GM12874 (cell line): Measurements from ENCODE around the gene PDE6B.

Experiments
- CTCF ChIP-seq: IDR thresholded peaks from 2 replicates; pipeline ENCODE4 v1.5.1; 2011; ENCODE audit warnings: low read depth, mild to moderate bottlenecking, control low read depth, low read length, moderate library complexity; ENCODE audit not compliant: insufficient read depth

Gene PDE6B

DNA sequence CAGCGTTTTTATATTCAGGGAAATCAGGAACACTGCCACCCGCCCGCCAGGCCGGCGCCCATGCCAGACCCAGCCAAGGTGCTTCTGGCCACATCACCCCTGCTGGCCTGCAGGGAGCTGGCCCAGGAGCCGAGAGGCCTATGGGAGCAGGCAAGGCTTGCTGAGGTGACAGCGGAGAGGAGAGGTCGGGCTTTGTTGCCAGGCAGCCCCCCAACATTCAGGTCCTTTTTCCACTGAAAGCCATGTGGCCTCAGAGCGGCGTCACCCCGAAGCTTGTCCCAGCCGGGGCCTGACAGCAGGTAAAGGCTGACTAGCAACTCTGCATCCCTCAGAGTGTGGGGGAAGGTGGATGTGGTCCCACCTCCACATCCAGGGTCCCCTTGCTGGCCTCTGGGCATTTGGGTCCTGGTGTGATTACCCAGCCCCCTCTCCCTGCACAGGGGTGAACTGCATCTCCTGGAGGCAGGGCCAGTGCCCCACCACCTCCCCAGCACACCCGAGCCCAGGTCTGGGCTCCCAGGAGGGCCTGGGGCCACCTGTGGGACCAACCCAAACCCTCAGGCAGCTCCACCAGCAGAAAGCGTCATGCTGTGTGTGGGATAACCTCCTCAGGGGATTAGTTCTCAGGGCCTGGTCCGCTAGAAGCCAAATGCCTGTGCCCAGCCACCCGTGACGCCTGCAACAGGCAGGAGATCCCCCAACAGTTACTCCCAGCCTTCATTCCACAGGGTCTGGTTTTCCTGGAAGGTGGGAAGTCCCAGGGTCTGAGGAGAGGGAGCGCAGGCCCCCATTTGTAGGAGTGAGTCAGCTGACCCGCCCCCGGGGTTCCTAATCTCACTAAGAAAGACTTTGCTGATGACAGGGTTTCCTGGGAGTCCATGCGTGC lies at the start of gene PDE6B:
Gene PDE6B (plus strand): TSS at position 869 of the 886 bp plus-strand sequence. CDS start 54 bp downstream, outside the sequence.
- TF ChIP-seq CTCF, result no peak

GRCh38 chr4:576245-576821 lies 49.0 kb upstream of the PDE6B start, which contains the start of gene TMEM271:
Gene TMEM271 (minus strand): TSS chr4:576295. CDS start chr4:576062, 233 bp downstream.
- TF ChIP-seq CTCF, result no peak

DNA sequence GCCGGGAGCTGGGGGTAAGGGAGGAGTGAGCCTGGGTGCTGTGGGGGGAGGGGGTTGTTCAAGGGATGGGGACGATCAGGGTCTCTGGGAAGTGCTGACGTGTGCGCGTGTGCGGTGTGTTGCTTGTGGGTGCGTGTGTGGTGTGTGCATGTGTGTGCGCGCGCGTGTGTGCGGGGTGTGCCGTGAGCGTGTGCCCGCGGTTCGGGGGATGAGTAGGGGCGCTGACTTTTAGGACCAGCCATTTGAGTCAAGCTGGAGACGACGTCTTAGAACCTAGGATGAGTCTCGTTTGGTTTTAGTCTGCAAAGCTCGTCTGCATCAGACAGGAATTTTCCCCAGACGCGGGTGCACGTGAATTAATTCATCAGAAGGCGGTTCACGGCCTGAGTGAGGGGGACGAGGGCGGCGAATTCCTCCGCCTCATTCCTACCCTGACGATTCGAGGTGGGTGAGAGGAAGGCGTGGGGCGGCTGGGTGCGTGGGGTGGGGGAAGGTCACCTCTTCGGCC lies 48.3 kb upstream of the PDE6B start:
- no peak for TF ChIP-seq CTCF

DNA sequence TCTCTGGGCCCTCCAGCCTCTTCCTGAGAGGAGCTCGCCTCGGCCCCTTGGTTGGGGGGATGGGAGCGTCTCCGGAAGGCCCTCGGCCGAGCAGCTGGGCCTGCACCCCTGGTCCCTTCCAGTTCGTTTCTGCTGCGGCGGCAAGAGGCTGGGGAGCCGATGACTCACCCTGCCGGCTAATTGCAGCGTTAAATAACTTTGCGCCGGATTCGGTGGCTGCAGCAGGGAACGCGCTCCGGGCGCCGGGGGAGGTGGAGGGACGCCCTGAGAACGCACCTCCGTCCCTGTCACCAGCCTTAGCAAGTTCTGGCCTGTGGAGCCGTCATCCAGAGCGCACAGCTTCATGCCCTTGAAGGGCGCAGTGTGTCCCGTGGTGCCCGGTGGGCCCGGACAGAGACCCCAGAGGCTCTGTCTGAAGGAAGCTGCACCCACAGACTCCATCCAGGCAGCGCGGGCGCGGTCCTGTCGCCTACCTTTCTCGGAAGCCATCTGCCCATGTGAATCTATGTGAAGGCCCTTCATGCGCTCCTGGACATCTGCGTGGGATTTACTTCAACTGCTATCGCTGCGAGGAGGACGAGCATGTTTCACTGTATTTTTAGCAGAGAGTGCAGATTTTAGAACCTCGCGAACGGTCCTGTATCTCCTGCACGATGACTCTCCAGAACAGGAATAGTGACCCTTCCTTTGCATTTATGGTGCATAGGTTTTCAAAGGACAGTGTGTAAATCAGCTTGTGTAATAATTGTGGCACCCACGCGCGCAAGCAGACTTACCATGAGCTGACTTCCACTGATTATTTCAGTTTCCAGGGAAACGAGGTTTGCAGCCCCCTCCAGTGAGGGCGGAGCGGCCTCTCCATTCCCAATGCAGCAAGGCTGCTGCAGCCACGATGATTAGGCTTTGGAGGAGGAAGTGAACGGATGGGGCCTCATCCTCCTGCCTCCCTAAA lies 47.6 kb upstream of the PDE6B start:
- no peak for TF ChIP-seq CTCF

DNA sequence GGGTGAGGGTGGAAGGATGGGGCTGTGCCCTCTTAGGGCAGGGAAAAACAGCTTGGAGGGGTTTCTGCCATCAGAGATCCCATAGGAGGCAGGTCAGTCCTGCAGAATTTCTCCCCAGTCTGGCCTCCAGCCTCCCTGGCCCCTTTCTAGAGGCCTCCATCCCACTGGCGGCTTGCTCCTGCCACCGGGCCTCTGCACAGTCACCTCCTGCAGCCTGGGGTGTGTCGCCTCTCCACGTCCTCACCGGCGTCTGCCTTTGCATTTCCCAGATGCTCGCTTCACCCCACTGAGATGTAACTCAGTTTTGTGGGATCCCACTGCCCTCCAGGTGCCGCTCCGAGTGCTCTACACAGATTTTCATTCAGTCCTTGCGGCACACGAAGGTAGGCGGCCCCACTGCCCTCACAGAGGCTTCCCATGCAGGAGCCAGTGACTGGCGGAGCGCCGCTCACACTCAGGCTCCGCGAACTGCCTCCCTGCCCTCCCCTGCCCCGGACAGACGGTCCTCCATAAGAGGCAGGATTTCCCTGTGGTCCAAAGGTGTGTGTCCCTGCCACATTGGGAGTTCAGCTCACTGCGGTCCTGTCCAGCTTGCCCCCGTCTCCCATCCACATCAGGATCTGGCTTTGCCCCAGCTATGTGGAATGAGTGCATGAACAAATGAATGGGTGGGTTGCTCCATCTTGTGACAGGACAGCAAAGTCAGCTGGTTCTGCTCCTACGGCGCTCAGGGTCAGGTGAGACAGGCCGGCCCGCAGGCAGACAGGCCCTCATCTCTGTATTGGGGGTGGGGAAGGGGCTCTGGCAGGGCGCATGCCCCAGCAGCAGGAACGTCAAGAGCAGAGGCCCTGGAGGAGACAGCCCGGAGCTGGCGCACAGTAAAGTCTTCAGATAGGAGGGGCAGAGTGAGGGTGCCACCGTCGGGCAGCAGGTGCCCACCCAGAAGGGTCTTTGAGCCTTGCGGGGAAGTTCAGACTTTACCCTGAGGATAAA lies 46.6 kb upstream of the PDE6B start:
- TF ChIP-seq CTCF, result no peak

- no peak for TF ChIP-seq CTCF
These were observed 45.7 kb upstream of the PDE6B start for GRCh38 chr4:579543-580175.
